K562 (cell line): Measurements from ENCODE around the gene FLVCR2. TPM values are rescaled to one million over a fixed set of nuclear protein-coding genes. Genes with fewer than 3 reads are reported as not detected.

Experiments
- ATAC-seq: fragments of 200-7000 bp; cut with Tn5 transposase; 3 replicates; pipeline ENCODE4 v1.9.1; 2020; ENCODE audit warnings: moderate library complexity
- BruUV-seq: library from RNA; stranded (reverse); fragments of 400-500 nt; replicated peaks from 2 replicates; lab custom pipeline; 2021; lab: Mats Ljungman, UMichigan
- CTCF ChIA-PET: fragments of 300-600 bp; formaldehyde crosslinking; extraction: SDS; loops from one replicate; lab custom pipeline; 2021; ENCODE audit warnings: low intra/inter-chr PET ratio; lab: Yijun Ruan, JAX
- POLR2A ChIA-PET: fragments of 300-600, 350-650 bp; sonication (Branson Sonifier 250); formaldehyde crosslinking; extraction: SDS; loops from one replicate; lab custom pipeline; 2021; ENCODE audit warnings: antibody characterized with exemption, inconsistent platforms; lab: Yijun Ruan, JAX
- DNase-seq, 4 experiments: peaks; one replicate each; pipeline versions ENCODE4 v3.0.0 to v3.0.0-alpha.2; 2011 to 2018; ENCODE audit warnings: low spot score in 3 of 4, mixed read lengths in 3 of 4; ENCODE audit errors: extremely low read depth in 1 of 4
- FAIRE-seq: peaks from 2 replicates; lab custom pipeline; 2011; peaks lifted over from hg19 to GRCh38; lab: Jason Lieb, UNC
- H2AFZ ChIP-seq: 2 replicates; pipeline ENCODE4 v1.6.0; 2011; ENCODE audit warnings: low read depth, low read length, control low read depth, inconsistent platforms
- H3K27ac ChIP-seq: fragments of 200-600 bp; 3 replicates; pipeline ENCODE4 v1.8.0; 2011; ENCODE audit warnings: low read depth, mild to moderate bottlenecking, control low read depth, inconsistent platforms, low read length, moderate library complexity, mixed read lengths; ENCODE audit errors: extremely low read depth
- H3K27me3 ChIP-seq, 2 experiments: fragments of 300-600 bp in 1 of 2; 2 replicates in 1 of 2; 3 replicates in 1 of 2; pipeline versions ENCODE4 v1.6.0 to v1.8.0; 2011; ENCODE audit warnings: inconsistent platforms in 2 of 2, low read length in 2 of 2, mild to moderate bottlenecking in 1 of 2, mixed read lengths in 1 of 2, moderate library complexity in 1 of 2; ENCODE audit not compliant: control insufficient read depth in 2 of 2, insufficient read depth in 2 of 2
- H3K36me3 ChIP-seq: fragments of 300-600 bp; 3 replicates; pipeline ENCODE4 v1.8.0; 2011; ENCODE audit warnings: mild to moderate bottlenecking, low read length, inconsistent platforms; ENCODE audit not compliant: control insufficient read depth, insufficient read depth
- H3K4me1 ChIP-seq, 2 experiments: fragments of 200-600 bp in 1 of 2; replicated peaks in 1 of 2; 2 replicates in 1 of 2; 3 replicates in 1 of 2; pipeline versions ENCODE4 v1.5.1 to v1.8.0; 2011; ENCODE audit warnings: inconsistent platforms in 2 of 2, low read length in 2 of 2, mild to moderate bottlenecking in 1 of 2, mixed read lengths in 1 of 2, moderate library complexity in 1 of 2; ENCODE audit not compliant: control insufficient read depth in 2 of 2, insufficient read depth in 2 of 2
- H3K4me2 ChIP-seq: 2 replicates; pipeline ENCODE4 v1.6.1; 2011; ENCODE audit warnings: low read length, control low read depth, inconsistent platforms, mixed read lengths; ENCODE audit not compliant: insufficient read depth
- H3K4me3 ChIP-seq: fragments of 200-600 bp; sonication (generic), shearing (Covaris generic); 2 replicates; pipeline ENCODE4 v1.5.1; 2016; ENCODE audit warnings: control low read depth, inconsistent platforms
- H3K79me2 ChIP-seq: fragments of 200-600 bp; 3 replicates; pipeline ENCODE4 v1.8.0; 2011; ENCODE audit warnings: low read length, inconsistent platforms; ENCODE audit not compliant: control insufficient read depth, insufficient read depth
- H3K9ac ChIP-seq, 2 experiments: 2 replicates each; pipeline versions ENCODE4 v1.6.0 to v1.6.1; 2011; ENCODE audit warnings: low read depth in 2 of 2, low read length in 2 of 2, control low read depth in 1 of 2, inconsistent platforms in 1 of 2, mild to moderate bottlenecking in 1 of 2, mixed read lengths in 1 of 2; ENCODE audit not compliant: insufficient read depth in 1 of 2
- H3K9me1 ChIP-seq: one replicate; pipeline ENCODE4 v1.6.0; 2011; ENCODE audit warnings: inconsistent platforms, mild to moderate bottlenecking, low read length, moderate library complexity; ENCODE audit not compliant: control insufficient read depth, insufficient read depth
- H3K9me3 ChIP-seq: replicated peaks from 2 replicates; pipeline ENCODE4 v1.5.1; 2011; ENCODE audit warnings: low read depth, low read length, inconsistent platforms; ENCODE audit not compliant: control insufficient read depth, insufficient read depth
- H4K20me1 ChIP-seq: replicated peaks from 2 replicates; pipeline ENCODE4 v1.6.1; 2011; ENCODE audit warnings: low read length, inconsistent platforms, mixed read lengths; ENCODE audit not compliant: control insufficient read depth, insufficient read depth
- CBFB ChIP-seq: sonication (generic); formaldehyde crosslinking; IDR thresholded peaks from 2 replicates; pipeline ENCODE4 v1.4.0; 2020; ENCODE audit warnings: mild to moderate bottlenecking, missing genetic modification reagents
- PHB ChIP-seq: fragments of 250-450 bp; sonication (Bioruptor Pico); IDR thresholded peaks from 2 replicates; pipeline ENCODE4 v1.5.0; 2021
- PTRF ChIP-seq: fragments of 450-650 bp; IDR thresholded peaks from 2 replicates; pipeline ENCODE4 v1.6.1; 2016; ENCODE audit warnings: mild to moderate bottlenecking, missing genetic modification characterization, missing compliant biosample characterization
- SPI1 ChIP-seq: IDR thresholded peaks from 2 replicates; pipeline ENCODE4 v1.6.1; 2011; ENCODE audit warnings: low read depth, low read length, control low read depth, borderline replicate concordance
- TAF1 ChIP-seq: IDR thresholded peaks from 2 replicates; pipeline ENCODE4 v1.6.1; 2011; ENCODE audit warnings: mild to moderate bottlenecking, low read length, moderate library complexity; ENCODE audit not compliant: insufficient read depth, control insufficient read depth, severe bottlenecking; ENCODE audit errors: extremely low read depth
- ZNF584 ChIP-seq: fragments of 200-800 bp; sonication (Bioruptor generic); IDR thresholded peaks from 2 replicates; pipeline ENCODE4 v1.6.1; 2016; ENCODE audit warnings: low read depth, mild to moderate bottlenecking, missing genetic modification characterization, missing compliant biosample characterization
- ZSCAN32 ChIP-seq: fragments of 450-650 bp; formaldehyde crosslinking; IDR thresholded peaks from 2 replicates; pipeline ENCODE4 v1.4.0; 2020; ENCODE audit warnings: mild to moderate bottlenecking, moderate library complexity
- WGBS: fragments of 100-300 bp; shearing (Covaris generic); methylation state at CpG from one replicate; pipeline ENCODE4 v1.1.6; 2016; ENCODE audit warnings: low coverage, mixed read lengths; ENCODE audit not compliant: insufficient coverage; ENCODE audit errors: missing lambda C conversion rate; 5-methylcytosine and 5-hydroxymethylcytosine counted together
- in situ Hi-C: fragments of 300-500 bp; cut with MboI; formaldehyde crosslinking; loops from 4 replicates; pipeline ENCODE4 v1.15.0; 2018; ENCODE audit warnings: inconsistent platforms, mixed read lengths
- intact Hi-C: fragments of 100-400 bp; cut with micrococcal nuclease; formaldehyde crosslinking; loops from 2 replicates; pipeline ENCODE4 v1.14.2; 2022
- polyA plus RNA-seq, 8 experiments: library from polyadenylated mRNA; depleted of rRNA in 4 of 8; stranded (reverse) in 5 of 8; unstranded in 3 of 8; fragments of >200 nt; fragmentation: Nextera tagmentation in 2 of 8; fragmentation: Illumina TruSeq in 1 of 8; extraction: Ambion mirVana in 2 of 8; extraction: Trizol in 1 of 8; gene quantifications; 2 replicates each; pipeline versions ENCODE4 v1.2.1 to v1.2.3, GENCODE V29; 2011 to 2014; ENCODE audit warnings: inconsistent platforms in 1 of 8, missing spikeins in 1 of 8
- total RNA-seq, 7 experiments: library from RNA; depleted of rRNA in 6 of 7; stranded (reverse); fragments of >200 nt in 6 of 7; fragmentation: Illumina TruSeq in 2 of 7; extraction: Trizol in 2 of 7; gene quantifications; 2 replicates each; pipeline versions ENCODE4 v1.2.1 to v1.2.3, GENCODE V29; 2011 to 2021; ENCODE audit warnings: low replicate concordance in 1 of 7
- TF ChIP-seq, protein P1 (sequence below): fragments of 450-650 bp; IDR thresholded peaks from 2 replicates; pipeline ENCODE4 v1.6.1; 2017; ENCODE audit warnings: antibody characterized with exemption
- TF ChIP-seq, protein P2 (sequence below), 3 experiments: IDR thresholded peaks in 2 of 3; conservative IDR thresholded peaks in 1 of 3; 2 replicates each; pipeline ENCODE4 v1.5.1; 2011 to 2012; ENCODE audit warnings: low read length in 3 of 3, mild to moderate bottlenecking in 3 of 3, control low read depth in 2 of 3, improper control_type of control experiment in 1 of 3, inconsistent platforms in 1 of 3, low read depth in 1 of 3, mixed read lengths in 1 of 3, moderate library complexity in 1 of 3; ENCODE audit not compliant: insufficient read depth in 2 of 3
- TF ChIP-seq, protein P3 (sequence below): fragments of 450-650 bp; IDR thresholded peaks from 2 replicates; pipeline ENCODE4 v1.6.1; 2016
- TF ChIP-seq, protein P4 (sequence below): sonication (generic); formaldehyde crosslinking; IDR thresholded peaks from 2 replicates; pipeline ENCODE4 v1.8.1; 2022; ENCODE audit warnings: missing genetic modification reagents
- TF ChIP-seq, protein P5 (sequence below): sonication (generic); IDR thresholded peaks from 2 replicates; pipeline ENCODE4 v1.6.1; 2016

Gene FLVCR2
- total and polyA plus RNA-seq, 9 of the 15 experiments (the other 6 are each of a cell fraction or from before 2014, with no cell fraction given): 1.5 TPM; not detected in 8

DNA sequence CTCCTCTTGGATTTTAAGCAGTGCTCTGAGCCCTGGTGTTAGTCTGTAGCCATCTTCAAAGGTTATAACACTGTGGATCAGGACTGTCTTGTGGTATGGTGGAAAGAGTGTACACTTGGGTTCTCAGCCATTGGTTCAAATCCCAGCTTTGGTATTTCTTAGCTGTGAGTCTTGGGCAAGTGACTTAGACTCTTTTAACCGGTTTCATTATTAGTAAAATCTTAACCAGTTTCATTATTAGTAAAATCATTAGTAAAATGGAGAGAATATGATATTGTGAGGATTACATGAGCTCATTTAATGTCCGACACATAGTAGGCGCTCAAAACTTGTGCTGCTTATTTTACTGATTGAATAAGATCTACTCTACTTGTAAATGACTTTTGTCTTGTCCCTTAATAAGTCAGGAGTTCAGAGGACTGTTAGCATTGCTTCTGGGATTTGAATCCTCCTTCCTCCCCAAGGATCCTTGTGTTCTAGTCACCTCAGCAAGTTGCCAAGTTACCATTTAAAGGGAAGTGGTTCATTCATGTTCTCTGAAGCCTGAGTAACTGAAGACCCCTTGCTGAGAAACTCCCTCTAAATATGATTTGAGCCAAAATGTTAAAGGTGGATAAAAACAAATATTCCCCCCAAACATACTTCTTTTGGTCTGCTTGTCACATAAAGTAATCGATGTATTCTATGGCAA, 95.1 kb downstream of the FLVCR2 start (continued):
- TF ChIP-seq, protein P1, sequence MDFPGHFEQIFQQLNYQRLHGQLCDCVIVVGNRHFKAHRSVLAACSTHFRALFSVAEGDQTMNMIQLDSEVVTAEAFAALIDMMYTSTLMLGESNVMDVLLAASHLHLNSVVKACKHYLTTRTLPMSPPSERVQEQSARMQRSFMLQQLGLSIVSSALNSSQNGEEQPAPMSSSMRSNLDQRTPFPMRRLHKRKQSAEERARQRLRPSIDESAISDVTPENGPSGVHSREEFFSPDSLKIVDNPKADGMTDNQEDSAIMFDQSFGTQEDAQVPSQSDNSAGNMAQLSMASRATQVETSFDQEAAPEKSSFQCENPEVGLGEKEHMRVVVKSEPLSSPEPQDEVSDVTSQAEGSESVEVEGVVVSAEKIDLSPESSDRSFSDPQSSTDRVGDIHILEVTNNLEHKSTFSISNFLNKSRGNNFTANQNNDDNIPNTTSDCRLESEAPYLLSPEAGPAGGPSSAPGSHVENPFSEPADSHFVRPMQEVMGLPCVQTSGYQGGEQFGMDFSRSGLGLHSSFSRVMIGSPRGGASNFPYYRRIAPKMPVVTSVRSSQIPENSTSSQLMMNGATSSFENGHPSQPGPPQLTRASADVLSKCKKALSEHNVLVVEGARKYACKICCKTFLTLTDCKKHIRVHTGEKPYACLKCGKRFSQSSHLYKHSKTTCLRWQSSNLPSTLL: no peak
- TF ChIP-seq PTRF (tag) (no peak), ZNF584 (CRISPR knock-in tag) (no peak), SPI1 (no peak), CBFB (no peak)

DNA sequence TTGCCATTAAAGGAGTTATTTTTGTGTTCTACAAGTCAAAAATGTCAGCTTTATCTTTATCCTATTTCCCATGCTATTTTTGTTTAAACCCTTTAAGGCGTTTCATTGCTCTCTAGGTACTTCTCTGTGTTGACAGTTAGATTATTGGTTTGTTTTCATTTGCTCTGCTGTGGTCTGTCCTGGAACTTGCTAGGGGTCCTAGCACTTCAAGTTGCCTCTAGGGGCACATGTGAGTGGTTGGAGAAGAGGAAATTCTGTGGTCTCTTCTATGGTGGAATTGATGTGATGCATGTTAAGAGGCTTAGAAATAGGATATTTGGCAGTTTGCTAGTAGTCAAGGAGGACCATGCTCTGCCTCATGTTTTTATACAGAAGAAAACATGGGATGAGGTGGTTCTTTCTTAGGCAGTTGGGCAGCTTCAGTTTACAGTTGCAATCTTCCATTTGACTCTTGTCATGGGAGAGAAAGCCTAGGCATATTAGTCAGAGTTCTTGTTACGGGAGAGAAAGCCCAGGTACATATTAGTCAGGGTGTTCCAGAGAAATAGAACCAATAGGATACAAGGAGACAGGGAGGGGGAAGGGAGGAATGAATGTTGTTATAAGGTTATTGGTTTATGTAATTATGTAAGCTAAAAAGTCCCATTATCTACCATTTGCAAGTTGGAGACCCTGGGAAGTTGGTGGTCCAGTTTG, 97.0 kb downstream of the FLVCR2 start:
- peak; percentile 6 for FAIRE-seq
- H3K4me1 ChIP-seq: no peaks in the 10 kb centered on the region
- H3K9me1 ChIP-seq: peaks cover 8% of the 10 kb centered on the region
- H3K4me2 ChIP-seq: no peak overlapping the region
- no peaks in the 10 kb centered on the region for H3K27me3 ChIP-seq
- no peak overlapping the region for H3K9ac ChIP-seq
- no peak overlapping the region for H3K27ac ChIP-seq
- H3K4me3 ChIP-seq: no peak overlapping the region
- POLR2A ChIA-PET: interaction anchor here (0.7 kb wide), 1 partner anchor 818 kb away, joined by 3 read pairs; no protein-coding TSS in a partner anchor
- no peak for DNase-seq
- H3K79me2 ChIP-seq: no peaks in the 10 kb centered on the region
- H3K36me3 ChIP-seq: peaks cover 1% of the 10 kb centered on the region; the same call in 1 of the 3 replicates
- no peaks in the 10 kb centered on the region for H3K9me3 ChIP-seq
- TF ChIP-seq ZSCAN32 (CRISPR knock-in tag) (no peak), PHB (CRISPR knock-in tag) (no peak), TAF1 (no peak)
- TF ChIP-seq, protein P2, sequence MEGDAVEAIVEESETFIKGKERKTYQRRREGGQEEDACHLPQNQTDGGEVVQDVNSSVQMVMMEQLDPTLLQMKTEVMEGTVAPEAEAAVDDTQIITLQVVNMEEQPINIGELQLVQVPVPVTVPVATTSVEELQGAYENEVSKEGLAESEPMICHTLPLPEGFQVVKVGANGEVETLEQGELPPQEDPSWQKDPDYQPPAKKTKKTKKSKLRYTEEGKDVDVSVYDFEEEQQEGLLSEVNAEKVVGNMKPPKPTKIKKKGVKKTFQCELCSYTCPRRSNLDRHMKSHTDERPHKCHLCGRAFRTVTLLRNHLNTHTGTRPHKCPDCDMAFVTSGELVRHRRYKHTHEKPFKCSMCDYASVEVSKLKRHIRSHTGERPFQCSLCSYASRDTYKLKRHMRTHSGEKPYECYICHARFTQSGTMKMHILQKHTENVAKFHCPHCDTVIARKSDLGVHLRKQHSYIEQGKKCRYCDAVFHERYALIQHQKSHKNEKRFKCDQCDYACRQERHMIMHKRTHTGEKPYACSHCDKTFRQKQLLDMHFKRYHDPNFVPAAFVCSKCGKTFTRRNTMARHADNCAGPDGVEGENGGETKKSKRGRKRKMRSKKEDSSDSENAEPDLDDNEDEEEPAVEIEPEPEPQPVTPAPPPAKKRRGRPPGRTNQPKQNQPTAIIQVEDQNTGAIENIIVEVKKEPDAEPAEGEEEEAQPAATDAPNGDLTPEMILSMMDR (IDR thresholded peaks at IDR 0.05 in 2 of 3, conservative IDR thresholded peaks at IDR 0.05 in 1 of 3; ENCODE audit: insufficient read depth in 2 of 3, low read depth in 1 of 3, low read length in 3 of 3): peak in 2 of 3 experiments; percentile 20 to 25; a peak in 1 of 6 replicates
- TF ChIP-seq, protein P3, sequence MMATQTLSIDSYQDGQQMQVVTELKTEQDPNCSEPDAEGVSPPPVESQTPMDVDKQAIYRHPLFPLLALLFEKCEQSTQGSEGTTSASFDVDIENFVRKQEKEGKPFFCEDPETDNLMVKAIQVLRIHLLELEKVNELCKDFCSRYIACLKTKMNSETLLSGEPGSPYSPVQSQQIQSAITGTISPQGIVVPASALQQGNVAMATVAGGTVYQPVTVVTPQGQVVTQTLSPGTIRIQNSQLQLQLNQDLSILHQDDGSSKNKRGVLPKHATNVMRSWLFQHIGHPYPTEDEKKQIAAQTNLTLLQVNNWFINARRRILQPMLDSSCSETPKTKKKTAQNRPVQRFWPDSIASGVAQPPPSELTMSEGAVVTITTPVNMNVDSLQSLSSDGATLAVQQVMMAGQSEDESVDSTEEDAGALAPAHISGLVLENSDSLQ: no peak
- TF ChIP-seq, protein P4, sequence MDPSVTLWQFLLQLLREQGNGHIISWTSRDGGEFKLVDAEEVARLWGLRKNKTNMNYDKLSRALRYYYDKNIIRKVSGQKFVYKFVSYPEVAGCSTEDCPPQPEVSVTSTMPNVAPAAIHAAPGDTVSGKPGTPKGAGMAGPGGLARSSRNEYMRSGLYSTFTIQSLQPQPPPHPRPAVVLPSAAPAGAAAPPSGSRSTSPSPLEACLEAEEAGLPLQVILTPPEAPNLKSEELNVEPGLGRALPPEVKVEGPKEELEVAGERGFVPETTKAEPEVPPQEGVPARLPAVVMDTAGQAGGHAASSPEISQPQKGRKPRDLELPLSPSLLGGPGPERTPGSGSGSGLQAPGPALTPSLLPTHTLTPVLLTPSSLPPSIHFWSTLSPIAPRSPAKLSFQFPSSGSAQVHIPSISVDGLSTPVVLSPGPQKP (CRISPR knock-in tag): no peak
- TF ChIP-seq, protein P5, sequence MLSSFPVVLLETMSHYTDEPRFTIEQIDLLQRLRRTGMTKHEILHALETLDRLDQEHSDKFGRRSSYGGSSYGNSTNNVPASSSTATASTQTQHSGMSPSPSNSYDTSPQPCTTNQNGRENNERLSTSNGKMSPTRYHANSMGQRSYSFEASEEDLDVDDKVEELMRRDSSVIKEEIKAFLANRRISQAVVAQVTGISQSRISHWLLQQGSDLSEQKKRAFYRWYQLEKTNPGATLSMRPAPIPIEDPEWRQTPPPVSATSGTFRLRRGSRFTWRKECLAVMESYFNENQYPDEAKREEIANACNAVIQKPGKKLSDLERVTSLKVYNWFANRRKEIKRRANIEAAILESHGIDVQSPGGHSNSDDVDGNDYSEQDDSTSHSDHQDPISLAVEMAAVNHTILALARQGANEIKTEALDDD: no peak
- 50% methylated on average over 2 of the region's 2 CpGs for WGBS
- H4K20me1 ChIP-seq: no peaks in the 10 kb centered on the region
- BruUV-seq: no TSS peak
- intact Hi-C loops (no loop called here), in situ Hi-C loops (no loop called here)
- no peak overlapping the region for H2AFZ ChIP-seq
- CTCF ChIA-PET: no interaction called here
- peak; percentile 61; the same call in 2 of the 3 replicates for ATAC-seq
